Measurements from ENCODE around the gene MIGA1.

DNA sequence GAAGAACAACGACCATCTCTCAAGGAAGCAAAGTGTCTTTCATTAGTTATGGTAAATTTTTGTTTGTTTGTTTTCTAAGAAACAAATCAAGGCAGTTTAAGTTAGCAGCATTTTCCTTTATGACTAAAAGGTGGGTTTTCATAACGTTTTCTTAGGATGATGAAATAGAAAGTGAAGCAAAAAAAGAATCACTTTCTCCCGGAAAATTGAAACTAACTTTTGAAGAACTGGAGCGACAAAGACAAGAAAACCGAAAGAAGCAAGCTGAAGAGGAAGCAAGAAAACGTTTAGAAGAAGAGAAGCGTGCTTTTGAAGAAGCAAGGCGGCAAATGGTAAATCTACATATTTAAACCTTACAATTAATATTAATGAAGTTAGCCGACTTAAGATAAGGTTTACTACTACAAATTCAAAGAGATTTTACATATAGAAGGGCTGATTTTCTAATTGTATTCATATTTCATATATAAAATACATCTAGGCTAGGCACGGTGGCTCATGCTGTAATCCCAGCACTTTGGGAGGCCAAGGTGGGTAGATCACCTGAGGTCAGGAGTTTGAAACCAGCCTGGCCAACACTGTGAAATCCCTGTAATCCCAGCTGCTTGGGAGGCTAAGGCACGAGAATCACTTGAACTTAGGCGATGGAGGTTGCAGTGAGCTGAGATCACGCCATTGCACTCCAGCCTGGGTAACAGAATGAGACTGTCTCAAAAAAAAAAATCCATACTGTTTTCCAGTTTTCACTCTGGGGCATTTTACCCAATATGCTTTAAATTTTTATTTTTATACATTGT, 147.3 kb downstream of the MIGA1 start:
- TF ChIP-seq, protein P1, sequence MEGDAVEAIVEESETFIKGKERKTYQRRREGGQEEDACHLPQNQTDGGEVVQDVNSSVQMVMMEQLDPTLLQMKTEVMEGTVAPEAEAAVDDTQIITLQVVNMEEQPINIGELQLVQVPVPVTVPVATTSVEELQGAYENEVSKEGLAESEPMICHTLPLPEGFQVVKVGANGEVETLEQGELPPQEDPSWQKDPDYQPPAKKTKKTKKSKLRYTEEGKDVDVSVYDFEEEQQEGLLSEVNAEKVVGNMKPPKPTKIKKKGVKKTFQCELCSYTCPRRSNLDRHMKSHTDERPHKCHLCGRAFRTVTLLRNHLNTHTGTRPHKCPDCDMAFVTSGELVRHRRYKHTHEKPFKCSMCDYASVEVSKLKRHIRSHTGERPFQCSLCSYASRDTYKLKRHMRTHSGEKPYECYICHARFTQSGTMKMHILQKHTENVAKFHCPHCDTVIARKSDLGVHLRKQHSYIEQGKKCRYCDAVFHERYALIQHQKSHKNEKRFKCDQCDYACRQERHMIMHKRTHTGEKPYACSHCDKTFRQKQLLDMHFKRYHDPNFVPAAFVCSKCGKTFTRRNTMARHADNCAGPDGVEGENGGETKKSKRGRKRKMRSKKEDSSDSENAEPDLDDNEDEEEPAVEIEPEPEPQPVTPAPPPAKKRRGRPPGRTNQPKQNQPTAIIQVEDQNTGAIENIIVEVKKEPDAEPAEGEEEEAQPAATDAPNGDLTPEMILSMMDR (IDR thresholded peaks at IDR 0.05) = no peak
- TF ChIP-seq POLR2A (IDR thresholded peaks at IDR 0.05) = no peak

All from esophagus squamous epithelium (tissue), 4 donors.